PC-3 (cell line): Measurements from ENCODE around the gene KRT8.
A peak's percentile ranks its signal among the peaks of the same experiment; 100 is the strongest.

Experiments
- EZH2 ChIP-seq: fragments of 300-600 bp; sonication (generic); IDR thresholded peaks from one replicate; pipeline ENCODE4 v1.6.1; 2017; ENCODE audit warnings: antibody characterized with exemption, mild to moderate bottlenecking, low read length; ENCODE audit not compliant: unreplicated experiment
- EZH2phosphoT487 ChIP-seq: fragments of 300-600 bp; sonication (generic); IDR thresholded peaks from 2 replicates; pipeline ENCODE4 v1.6.1; 2018; ENCODE audit warnings: mild to moderate bottlenecking, antibody characterized with exemption, low read length, borderline replicate concordance
- TF ChIP-seq, protein P1 (sequence below): fragments of 300-600 bp; sonication (generic); conservative IDR thresholded peaks from 2 replicates; pipeline ENCODE4 v1.5.1; 2017; ENCODE audit warnings: antibody characterized with exemption, low read depth, mild to moderate bottlenecking, low read length

DNA sequence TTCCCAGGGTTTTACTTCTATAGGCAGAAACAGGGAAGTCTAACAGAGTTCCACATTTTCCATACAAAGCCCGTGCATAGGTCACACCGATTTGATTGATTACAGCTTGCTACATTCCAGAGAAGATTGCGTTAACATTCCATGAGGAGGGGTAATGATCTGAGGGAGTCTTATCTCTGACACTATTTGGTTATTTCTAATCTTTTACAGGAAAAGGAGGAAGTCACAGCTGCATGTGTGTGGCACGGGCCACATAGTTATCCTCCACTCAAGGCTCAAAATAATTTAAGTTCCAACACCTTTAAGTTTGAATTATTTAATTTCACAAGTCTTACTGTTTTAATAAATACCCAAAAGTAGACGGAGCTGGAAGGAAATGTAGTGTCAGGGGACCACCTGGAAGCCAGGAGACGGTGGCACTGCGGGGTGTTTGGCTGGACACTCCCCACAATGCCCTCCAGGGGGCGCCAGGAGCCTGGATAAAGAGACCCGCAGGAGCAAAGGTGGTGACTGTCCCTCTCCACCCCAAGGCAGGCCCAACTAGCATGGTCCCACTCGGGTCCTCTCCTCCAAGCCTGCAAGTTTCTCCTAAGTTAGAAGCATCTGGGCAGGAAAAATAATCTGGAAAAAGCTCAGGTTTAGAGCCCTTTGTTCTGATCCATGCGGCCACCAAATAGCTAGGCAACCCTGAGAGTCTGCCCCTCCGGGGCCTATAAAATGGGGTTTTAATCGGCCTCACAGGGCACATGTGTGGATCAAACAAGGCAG, 20.2 kb downstream of the KRT8 start:
- TF ChIP-seq, protein P1, sequence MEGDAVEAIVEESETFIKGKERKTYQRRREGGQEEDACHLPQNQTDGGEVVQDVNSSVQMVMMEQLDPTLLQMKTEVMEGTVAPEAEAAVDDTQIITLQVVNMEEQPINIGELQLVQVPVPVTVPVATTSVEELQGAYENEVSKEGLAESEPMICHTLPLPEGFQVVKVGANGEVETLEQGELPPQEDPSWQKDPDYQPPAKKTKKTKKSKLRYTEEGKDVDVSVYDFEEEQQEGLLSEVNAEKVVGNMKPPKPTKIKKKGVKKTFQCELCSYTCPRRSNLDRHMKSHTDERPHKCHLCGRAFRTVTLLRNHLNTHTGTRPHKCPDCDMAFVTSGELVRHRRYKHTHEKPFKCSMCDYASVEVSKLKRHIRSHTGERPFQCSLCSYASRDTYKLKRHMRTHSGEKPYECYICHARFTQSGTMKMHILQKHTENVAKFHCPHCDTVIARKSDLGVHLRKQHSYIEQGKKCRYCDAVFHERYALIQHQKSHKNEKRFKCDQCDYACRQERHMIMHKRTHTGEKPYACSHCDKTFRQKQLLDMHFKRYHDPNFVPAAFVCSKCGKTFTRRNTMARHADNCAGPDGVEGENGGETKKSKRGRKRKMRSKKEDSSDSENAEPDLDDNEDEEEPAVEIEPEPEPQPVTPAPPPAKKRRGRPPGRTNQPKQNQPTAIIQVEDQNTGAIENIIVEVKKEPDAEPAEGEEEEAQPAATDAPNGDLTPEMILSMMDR: peak; percentile 96
- TF ChIP-seq EZH2 (no peak), EZH2phosphoT487 (no peak)
